ENCODE measurements around the gene PRICKLE1.

The PRICKLE1 gene

GRCh38 chr12:42485823-42486222 lies 103.7 kb downstream of the PRICKLE1 start:
- no peak for DNase-seq (ENCODE audit: low read depth in 1 of 2, low spot score in 1 of 2)
- no peak for TF ChIP-seq POLR2AphosphoS5 (IDR thresholded peaks at IDR 0.05; ENCODE audit: low read depth)
- TF ChIP-seq GABPA (IDR thresholded peaks at IDR 0.05; ENCODE audit: low read depth): no peak
- TF ChIP-seq SPI1 (IDR thresholded peaks at IDR 0.05; ENCODE audit: borderline replicate concordance, low read depth): no peak
- TF ChIP-seq REST (IDR thresholded peaks at IDR 0.05; ENCODE audit: insufficient replicate concordance, low read depth): no peak
- TF ChIP-seq CTCF (IDR thresholded peaks at IDR 0.05; ENCODE audit: insufficient read depth, low read length): no peak
- Histone ChIP-seq H3K4me3 (replicated peaks; ENCODE audit: insufficient read depth, low read length) (no peak overlapping the region), H3K27me3 (ENCODE audit: insufficient read depth, poor library complexity, severe bottlenecking) (peaks cover 16% of the 10 kb centered on the region), H3K27ac (replicated peaks) (no peak overlapping the region)

- TF ChIP-seq SPI1 (IDR thresholded peaks at IDR 0.05; ENCODE audit: borderline replicate concordance, low read depth) (no peak), POLR2AphosphoS5 (IDR thresholded peaks at IDR 0.05; ENCODE audit: low read depth) (no peak), CTCF (IDR thresholded peaks at IDR 0.05; ENCODE audit: insufficient read depth, low read length) (no peak), GABPA (IDR thresholded peaks at IDR 0.05; ENCODE audit: low read depth) (no peak), REST (IDR thresholded peaks at IDR 0.05; ENCODE audit: insufficient replicate concordance, low read depth) (no peak)
Observed at GRCh38 chr12:42484996-42485395, 104.5 kb downstream of the PRICKLE1 start.

GRCh38 chr12:42483521-42483790 lies 106.1 kb downstream of the PRICKLE1 start:
- no peak overlapping the region for H3K27ac ChIP-seq (replicated peaks)
- no peak for TF ChIP-seq SPI1 (IDR thresholded peaks at IDR 0.05; ENCODE audit: borderline replicate concordance, low read depth)
- TF ChIP-seq GABPA (IDR thresholded peaks at IDR 0.05; ENCODE audit: low read depth): no peak
- TF ChIP-seq CTCF (IDR thresholded peaks at IDR 0.05; ENCODE audit: insufficient read depth, low read length): no peak
- no peak for TF ChIP-seq REST (IDR thresholded peaks at IDR 0.05; ENCODE audit: insufficient replicate concordance, low read depth)
- no peak for TF ChIP-seq POLR2AphosphoS5 (IDR thresholded peaks at IDR 0.05; ENCODE audit: low read depth)
- DNase-seq (ENCODE audit: low read depth in 1 of 2, low spot score in 1 of 2): no peak

More at GRCh38 chr12:42484996-42485395, 104.5 kb downstream of the PRICKLE1 start:
- H3K27me3 ChIP-seq (ENCODE audit: insufficient read depth, poor library complexity, severe bottlenecking): peaks cover 16% of the 10 kb centered on the region
- H3K4me3 ChIP-seq (replicated peaks; ENCODE audit: insufficient read depth, low read length): no peak overlapping the region
- DNase-seq (ENCODE audit: low read depth in 1 of 2, low spot score in 1 of 2): no peak
- H3K27ac ChIP-seq (replicated peaks): no peak overlapping the region

More at GRCh38 chr12:42483521-42483790, 106.1 kb downstream of the PRICKLE1 start:
- Histone ChIP-seq H3K4me3 (replicated peaks; ENCODE audit: insufficient read depth, low read length) (peak overlapping the region; percentile 75), H3K27me3 (ENCODE audit: insufficient read depth, poor library complexity, severe bottlenecking) (peaks cover 16% of the 10 kb centered on the region)

Measured in HL-60 (cell line).